ENCODE data around the gene DISC1.

- TF ChIP-seq CTCF (IDR thresholded peaks at IDR 0.05; ENCODE audit: poor library complexity, severe bottlenecking), result no peak
- no peak for TF ChIP-seq TAF1 (IDR thresholded peaks at IDR 0.05; ENCODE audit: low read depth)
- TF ChIP-seq POLR2AphosphoS5 (IDR thresholded peaks at IDR 0.05), result no peak
- TF ChIP-seq EZH2 (IDR thresholded peaks at IDR 0.05; ENCODE audit: borderline replicate concordance, insufficient read depth, low read length, poor library complexity, severe bottlenecking), result no peak
- no peak for TF ChIP-seq MXI1 (conservative IDR thresholded peaks at IDR 0.05; ENCODE audit: poor library complexity, severe bottlenecking)
- TF ChIP-seq EP300 (conservative IDR thresholded peaks at IDR 0.05; ENCODE audit: poor library complexity, severe bottlenecking), result no peak
- no peak for TF ChIP-seq SMC3 (conservative IDR thresholded peaks at IDR 0.05; ENCODE audit: poor library complexity)
Measured at GRCh38 chr1:231993968-231994455, 367.4 kb downstream of the DISC1 start.

All from neural cell (in vitro differentiated cells).